ENCODE measurements around the gene KSR2. TPM values are rescaled to one million over a fixed set of nuclear protein-coding genes. Genes with fewer than 3 reads are reported as not detected.

The KSR2 gene
- total and polyA plus RNA-seq, 2 of the 13 experiments (the other 11 are each of a cell fraction or from before 2014, with no cell fraction given) = 0.02 TPM; not detected in 1

DNA sequence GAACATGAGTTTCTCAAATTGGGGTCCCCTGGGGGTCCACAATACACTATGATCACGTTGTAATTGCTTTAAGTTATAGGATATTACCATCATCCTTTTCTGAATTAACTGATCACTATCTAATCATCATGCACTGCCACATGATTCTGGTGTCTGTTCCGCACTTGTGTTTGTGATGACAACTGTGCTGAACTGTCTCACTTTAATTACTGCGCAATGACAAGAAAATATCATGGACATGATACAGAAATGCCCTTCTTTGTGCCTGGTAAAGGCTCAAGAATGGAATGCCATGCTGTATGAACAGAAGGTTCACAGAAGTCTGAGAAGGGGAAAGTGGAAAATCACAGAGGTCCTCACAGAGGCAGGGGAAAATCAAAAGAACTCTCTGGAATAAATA lies 541.6 kb downstream of the KSR2 start:
- 49% methylated on average over 3 of the region's 3 CpGs for WGBS (ENCODE audit: low lambda C conversion rate)
- no peak overlapping the region for H3K27ac ChIP-seq (ENCODE audit: extremely low read length, insufficient read depth, low read length)

More for the DNA sequence above, 541.6 kb downstream of the KSR2 start:
- ChIA-PET POLR2A (no interaction called here), CTCF (ENCODE audit: low intra/inter-chr PET ratio, low total read pairs) (no interaction called here)
- no peaks in the 10 kb centered on the region for H3K36me3 ChIP-seq (replicated peaks in 1 of 2; ENCODE audit: control insufficient read depth in 1 of 2, insufficient read depth in 2 of 2, low read length in 2 of 2)
- BruUV-seq (replicated peaks) = no TSS peak
- H3K27me3 ChIP-seq (ENCODE audit: control insufficient read depth in 1 of 2, insufficient read depth in 2 of 2, low read length in 2 of 2) = no peaks in the 10 kb centered on the region
- H2AFZ ChIP-seq (ENCODE audit: low read length) = no peak overlapping the region
- no peaks in the 10 kb centered on the region for H3K79me2 ChIP-seq (ENCODE audit: insufficient read depth, low read length)
- ATAC-seq = no peak
- TF ChIP-seq, protein P1, sequence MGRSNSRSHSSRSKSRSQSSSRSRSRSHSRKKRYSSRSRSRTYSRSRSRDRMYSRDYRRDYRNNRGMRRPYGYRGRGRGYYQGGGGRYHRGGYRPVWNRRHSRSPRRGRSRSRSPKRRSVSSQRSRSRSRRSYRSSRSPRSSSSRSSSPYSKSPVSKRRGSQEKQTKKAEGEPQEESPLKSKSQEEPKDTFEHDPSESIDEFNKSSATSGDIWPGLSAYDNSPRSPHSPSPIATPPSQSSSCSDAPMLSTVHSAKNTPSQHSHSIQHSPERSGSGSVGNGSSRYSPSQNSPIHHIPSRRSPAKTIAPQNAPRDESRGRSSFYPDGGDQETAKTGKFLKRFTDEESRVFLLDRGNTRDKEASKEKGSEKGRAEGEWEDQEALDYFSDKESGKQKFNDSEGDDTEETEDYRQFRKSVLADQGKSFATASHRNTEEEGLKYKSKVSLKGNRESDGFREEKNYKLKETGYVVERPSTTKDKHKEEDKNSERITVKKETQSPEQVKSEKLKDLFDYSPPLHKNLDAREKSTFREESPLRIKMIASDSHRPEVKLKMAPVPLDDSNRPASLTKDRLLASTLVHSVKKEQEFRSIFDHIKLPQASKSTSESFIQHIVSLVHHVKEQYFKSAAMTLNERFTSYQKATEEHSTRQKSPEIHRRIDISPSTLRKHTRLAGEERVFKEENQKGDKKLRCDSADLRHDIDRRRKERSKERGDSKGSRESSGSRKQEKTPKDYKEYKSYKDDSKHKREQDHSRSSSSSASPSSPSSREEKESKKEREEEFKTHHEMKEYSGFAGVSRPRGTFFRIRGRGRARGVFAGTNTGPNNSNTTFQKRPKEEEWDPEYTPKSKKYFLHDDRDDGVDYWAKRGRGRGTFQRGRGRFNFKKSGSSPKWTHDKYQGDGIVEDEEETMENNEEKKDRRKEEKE (IDR thresholded peaks at IDR 0.05) = no peak
- TF ChIP-seq ZNF543 (CRISPR knock-in tag; IDR thresholded peaks at IDR 0.05) = no peak
- TF ChIP-seq, protein P2, sequence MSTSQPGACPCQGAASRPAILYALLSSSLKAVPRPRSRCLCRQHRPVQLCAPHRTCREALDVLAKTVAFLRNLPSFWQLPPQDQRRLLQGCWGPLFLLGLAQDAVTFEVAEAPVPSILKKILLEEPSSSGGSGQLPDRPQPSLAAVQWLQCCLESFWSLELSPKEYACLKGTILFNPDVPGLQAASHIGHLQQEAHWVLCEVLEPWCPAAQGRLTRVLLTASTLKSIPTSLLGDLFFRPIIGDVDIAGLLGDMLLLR (CRISPR knock-in tag; IDR thresholded peaks at IDR 0.05) = no peak
- TF ChIP-seq, protein P3, sequence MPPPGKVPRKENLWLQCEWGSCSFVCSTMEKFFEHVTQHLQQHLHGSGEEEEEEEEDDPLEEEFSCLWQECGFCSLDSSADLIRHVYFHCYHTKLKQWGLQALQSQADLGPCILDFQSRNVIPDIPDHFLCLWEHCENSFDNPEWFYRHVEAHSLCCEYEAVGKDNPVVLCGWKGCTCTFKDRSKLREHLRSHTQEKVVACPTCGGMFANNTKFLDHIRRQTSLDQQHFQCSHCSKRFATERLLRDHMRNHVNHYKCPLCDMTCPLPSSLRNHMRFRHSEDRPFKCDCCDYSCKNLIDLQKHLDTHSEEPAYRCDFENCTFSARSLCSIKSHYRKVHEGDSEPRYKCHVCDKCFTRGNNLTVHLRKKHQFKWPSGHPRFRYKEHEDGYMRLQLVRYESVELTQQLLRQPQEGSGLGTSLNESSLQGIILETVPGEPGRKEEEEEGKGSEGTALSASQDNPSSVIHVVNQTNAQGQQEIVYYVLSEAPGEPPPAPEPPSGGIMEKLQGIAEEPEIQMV (CRISPR knock-in tag; IDR thresholded peaks at IDR 0.05; ENCODE audit: low read depth) = no peak
- TF ChIP-seq BORCS8-MEF2B (CRISPR knock-in tag; IDR thresholded peaks at IDR 0.05) = no peak
- no peak for TF ChIP-seq ARNTL (CRISPR knock-in tag; IDR thresholded peaks at IDR 0.05)
- no peak for TF ChIP-seq ZNF652 (CRISPR knock-in tag; IDR thresholded peaks at IDR 0.05; ENCODE audit: borderline replicate concordance, low read depth)
- TF ChIP-seq ZNF766 (CRISPR knock-in tag; IDR thresholded peaks at IDR 0.05; ENCODE audit: borderline replicate concordance) = no peak
- TF ChIP-seq RXRB (CRISPR knock-in tag; IDR thresholded peaks at IDR 0.05; ENCODE audit: borderline replicate concordance) = no peak
- TF ChIP-seq HMG20A (CRISPR knock-in tag; IDR thresholded peaks at IDR 0.05; ENCODE audit: borderline replicate concordance) = no peak
- TF ChIP-seq, protein P4, sequence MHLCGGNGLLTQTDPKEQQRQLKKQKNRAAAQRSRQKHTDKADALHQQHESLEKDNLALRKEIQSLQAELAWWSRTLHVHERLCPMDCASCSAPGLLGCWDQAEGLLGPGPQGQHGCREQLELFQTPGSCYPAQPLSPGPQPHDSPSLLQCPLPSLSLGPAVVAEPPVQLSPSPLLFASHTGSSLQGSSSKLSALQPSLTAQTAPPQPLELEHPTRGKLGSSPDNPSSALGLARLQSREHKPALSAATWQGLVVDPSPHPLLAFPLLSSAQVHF (CRISPR knock-in tag; IDR thresholded peaks at IDR 0.05) = no peak
- H3K9ac ChIP-seq (ENCODE audit: insufficient read depth, low read depth, low read length) = no peak overlapping the region
- no peak for DNase-seq (ENCODE audit: low spot score)
- H3K4me3 ChIP-seq (replicated peaks in 1 of 3; ENCODE audit: insufficient read depth in 1 of 3, low read depth in 2 of 3, low read length in 3 of 3) = no peak overlapping the region
- no peaks in the 10 kb centered on the region for H3K9me3 ChIP-seq (ENCODE audit: low read length)
- no peak overlapping the region for H3K4me2 ChIP-seq (ENCODE audit: low read depth, low read length)
- in situ Hi-C loops (cut with HindIII; ENCODE audit: extremely low pct_ligation_motif_present, low pct_unique_long_range_greater_than_20kb) (no loop called here), intact Hi-C loops (cut with micrococcal nuclease; ENCODE audit: unreplicated experiment) (no loop called here)
- H4K20me1 ChIP-seq (ENCODE audit: insufficient read depth, low read length) = no peaks in the 10 kb centered on the region
- no peak for FAIRE-seq
- no peaks in the 10 kb centered on the region for H3K4me1 ChIP-seq (ENCODE audit: insufficient read depth, low read length)

Data from HepG2 (cell line).